T-helper 17 cell (primary cell): ENCODE measurements around the gene TBCE. TPM values are rescaled to one million over a fixed set of nuclear protein-coding genes. Genes with fewer than 3 reads are reported as not detected.
"Not testable (repeated sequence)": the region's sequence is repeated elsewhere in the genome, so short reads cannot be mapped to it uniquely, and the experiment has no call there.

Experiments
- ATAC-seq: fragments of 150-1000 bp; cut with Tn5 transposase; 2 replicates; pipeline ENCODE4 v1.10.0; 2021; ENCODE audit warnings: mild to moderate bottlenecking, moderate library complexity
- DNase-seq, 3 donors: peaks; one replicate each; pipeline versions ENCODE4 v3.0.0 to v3.0.0-alpha.2; 2020 to 2021
- H3K9me3 ChIP-seq: one replicate; pipeline ENCODE4 v1.7.0; 2013; ENCODE audit warnings: low read length, mild to moderate bottlenecking; ENCODE audit not compliant: control insufficient read depth, poor library complexity, severe bottlenecking
- H3K27ac Mint-ChIP-seq: one replicate; pipeline ENCODE4 v1.8.0; 2022; ENCODE audit warnings: mild to moderate bottlenecking, moderate library complexity, mixed read lengths
- H3K27me3 Mint-ChIP-seq: one replicate; pipeline ENCODE4 v1.8.0; 2022; ENCODE audit warnings: mixed read lengths
- H3K36me3 Mint-ChIP-seq: one replicate; pipeline ENCODE4 v1.8.0; 2022; ENCODE audit warnings: low read depth, mixed read lengths
- H3K4me1 Mint-ChIP-seq: one replicate; pipeline ENCODE4 v1.8.0; 2022; ENCODE audit warnings: mild to moderate bottlenecking, mixed read lengths
- H3K4me3 Mint-ChIP-seq: one replicate; pipeline ENCODE4 v1.8.0; 2022; ENCODE audit warnings: mild to moderate bottlenecking, moderate library complexity, mixed read lengths
- total RNA-seq, 4 donors: library from RNA in 2 of 4; stranded (reverse) in 2 of 4; gene quantifications; one replicate each; pipeline ENCODE4 v1.2.3 and lab custom pipeline; 2022 to 2026

TBCE gene
- total RNA-seq, 2 donors from 2014 or later, result 14.6 to 18.3 TPM

GRCh38 chr1:235368428-235368827 lies 1.2 kb downstream of the TBCE start:
- H3K9me3 ChIP-seq, result no peaks in the 10 kb centered on the region
- Mint-ChIP-seq H3K36me3 (no peaks in the 10 kb centered on the region), H3K27me3 (no peaks in the 10 kb centered on the region), H3K4me3 (peak overlapping the region; percentile 97), H3K4me1 (peaks cover 27% of the 10 kb centered on the region), H3K27ac (peak overlapping the region; percentile 93)
- no peak for DNase-seq
- no peak for ATAC-seq

- no peaks in the 10 kb centered on the region for H3K9me3 ChIP-seq
- peak overlapping the region; percentile 93 for H3K27ac Mint-ChIP-seq
- H3K27me3 Mint-ChIP-seq, result no peaks in the 10 kb centered on the region
- H3K4me1 Mint-ChIP-seq, result peaks cover 29% of the 10 kb centered on the region
- H3K36me3 Mint-ChIP-seq, result peaks cover 2% of the 10 kb centered on the region
- no peak overlapping the region for H3K4me3 Mint-ChIP-seq
- ATAC-seq (no peak), DNase-seq (no peak)
Observed at GRCh38 chr1:235369802-235370201, 2.6 kb downstream of the TBCE start.

GRCh38 chr1:235375919-235376605 lies 8.8 kb downstream of the TBCE start:
- no peak for ATAC-seq
- DNase-seq, result no peak
- no peaks in the 10 kb centered on the region for H3K27me3 Mint-ChIP-seq
- peaks cover 4% of the 10 kb centered on the region for H3K36me3 Mint-ChIP-seq
- H3K4me3 Mint-ChIP-seq, result no peak overlapping the region
- no peaks in the 10 kb centered on the region for H3K9me3 ChIP-seq
- peaks cover 20% of the 10 kb centered on the region for H3K4me1 Mint-ChIP-seq
- H3K27ac Mint-ChIP-seq, result no peak overlapping the region

GRCh38 chr1:235378134-235378735 lies 11.0 kb downstream of the TBCE start:
- H3K4me3 Mint-ChIP-seq, H3K27me3 Mint-ChIP-seq, DNase-seq, ATAC-seq, H3K36me3 Mint-ChIP-seq, H3K27ac Mint-ChIP-seq, H3K9me3 ChIP-seq: not testable (repeated sequence)
- peaks cover 17% of the 10 kb centered on the region for H3K4me1 Mint-ChIP-seq

GRCh38 chr1:235381955-235382739 lies 14.9 kb downstream of the TBCE start:
- not testable (repeated sequence) for H3K4me3 Mint-ChIP-seq, H3K27ac Mint-ChIP-seq, H3K27me3 Mint-ChIP-seq, ATAC-seq, DNase-seq, H3K9me3 ChIP-seq, H3K4me1 Mint-ChIP-seq, H3K36me3 Mint-ChIP-seq

GRCh38 chr1:235385633-235386032 lies 18.4 kb downstream of the TBCE start:
- not testable (repeated sequence) for H3K36me3 Mint-ChIP-seq, H3K27ac Mint-ChIP-seq, H3K27me3 Mint-ChIP-seq, H3K9me3 ChIP-seq, H3K4me1 Mint-ChIP-seq, ATAC-seq, DNase-seq, H3K4me3 Mint-ChIP-seq

GRCh38 chr1:235391874-235392273 lies 24.6 kb downstream of the TBCE start:
- Mint-ChIP-seq H3K36me3 (peaks cover 2% of the 10 kb centered on the region), H3K4me3 (no peak overlapping the region), H3K4me1 (no peaks in the 10 kb centered on the region), H3K27me3 (no peaks in the 10 kb centered on the region), H3K27ac (no peak overlapping the region)
- DNase-seq (no peak), ATAC-seq (no peak)
- H3K9me3 ChIP-seq, result no peaks in the 10 kb centered on the region

GRCh38 chr1:235397733-235398132 lies 30.5 kb downstream of the TBCE start:
- no peaks in the 10 kb centered on the region for H3K9me3 ChIP-seq
- Mint-ChIP-seq H3K4me1 (peaks cover 7% of the 10 kb centered on the region), H3K36me3 (peaks cover 5% of the 10 kb centered on the region), H3K4me3 (no peak overlapping the region), H3K27me3 (no peaks in the 10 kb centered on the region), H3K27ac (no peak overlapping the region)
- DNase-seq, result no peak
- ATAC-seq, result no peak

GRCh38 chr1:235399661-235400060 lies 32.4 kb downstream of the TBCE start:
- DNase-seq (no peak), ATAC-seq (no peak)
- Mint-ChIP-seq H3K27ac (no peak overlapping the region), H3K4me1 (peaks cover 9% of the 10 kb centered on the region), H3K4me3 (no peak overlapping the region), H3K36me3 (peaks cover 5% of the 10 kb centered on the region), H3K27me3 (no peaks in the 10 kb centered on the region)
- H3K9me3 ChIP-seq, result no peaks in the 10 kb centered on the region

- no peak for ATAC-seq
- no peak overlapping the region for H3K4me3 Mint-ChIP-seq
- H3K36me3 Mint-ChIP-seq, result peaks cover 3% of the 10 kb centered on the region
- H3K9me3 ChIP-seq, result no peaks in the 10 kb centered on the region
- H3K27me3 Mint-ChIP-seq, result no peaks in the 10 kb centered on the region
- no peak for DNase-seq
- H3K27ac Mint-ChIP-seq, result no peak overlapping the region
- H3K4me1 Mint-ChIP-seq, result peaks cover 9% of the 10 kb centered on the region
Observed at GRCh38 chr1:235401251-235401650, 34.0 kb downstream of the TBCE start.

- ATAC-seq (no peak), DNase-seq (no peak)
- Mint-ChIP-seq H3K4me1 (peaks cover 7% of the 10 kb centered on the region), H3K27me3 (no peaks in the 10 kb centered on the region), H3K36me3 (peaks cover 3% of the 10 kb centered on the region), H3K27ac (no peak overlapping the region), H3K4me3 (no peak overlapping the region)
- no peaks in the 10 kb centered on the region for H3K9me3 ChIP-seq
Observed at GRCh38 chr1:235402457-235403200, 35.4 kb downstream of the TBCE start.

GRCh38 chr1:235403593-235403992 lies 36.4 kb downstream of the TBCE start:
- no peak for DNase-seq
- ATAC-seq, result no peak
- Mint-ChIP-seq H3K27me3 (no peaks in the 10 kb centered on the region), H3K4me3 (no peak overlapping the region), H3K36me3 (peaks cover 3% of the 10 kb centered on the region), H3K27ac (no peak overlapping the region), H3K4me1 (peaks cover 9% of the 10 kb centered on the region)
- H3K9me3 ChIP-seq, result no peaks in the 10 kb centered on the region

GRCh38 chr1:235404190-235404589 lies 37.0 kb downstream of the TBCE start:
- H3K4me3 Mint-ChIP-seq, result no peak overlapping the region
- H3K27ac Mint-ChIP-seq, result no peak overlapping the region
- H3K9me3 ChIP-seq, result no peaks in the 10 kb centered on the region
- ATAC-seq (no peak), DNase-seq (no peak)
- peaks cover 3% of the 10 kb centered on the region for H3K36me3 Mint-ChIP-seq
- peaks cover 8% of the 10 kb centered on the region for H3K4me1 Mint-ChIP-seq
- no peaks in the 10 kb centered on the region for H3K27me3 Mint-ChIP-seq
